Loucy (cell line): Measurements from ENCODE around the gene BPIFB3.

Experiments
- H2AFZ ChIP-seq: fragments of 200-600 bp; sonication (generic); 2 replicates; pipeline ENCODE4 v1.6.0; 2016; ENCODE audit warnings: antibody characterized with exemption, mild to moderate bottlenecking, low read length, moderate library complexity
- H3F3A ChIP-seq: fragments of 200-600 bp; 2 replicates; pipeline ENCODE4 v1.6.0; 2016; ENCODE audit warnings: antibody characterized with exemption, low read depth, mild to moderate bottlenecking
- H3K27me3 ChIP-seq: fragments of 200-600 bp; sonication (generic); 2 replicates; pipeline ENCODE4 v1.6.1; 2014; ENCODE audit warnings: low read length, mild to moderate bottlenecking; ENCODE audit not compliant: insufficient read depth, poor library complexity, severe bottlenecking
- H3K36me3 ChIP-seq: fragments of 200-600 bp; sonication (generic); 2 replicates; pipeline ENCODE4 v1.6.1; 2016; ENCODE audit warnings: low read length; ENCODE audit not compliant: insufficient read depth
- H3K4me1 ChIP-seq: fragments of 200-600 bp; sonication (generic); 2 replicates; pipeline ENCODE4 v1.5.1; 2014; ENCODE audit warnings: low read length, mild to moderate bottlenecking; ENCODE audit not compliant: insufficient read depth, poor library complexity, severe bottlenecking
- H3K4me2 ChIP-seq: fragments of 200-600 bp; sonication (generic); 2 replicates; pipeline ENCODE4 v1.6.0; 2014; ENCODE audit warnings: antibody characterized with exemption, low read length, low read depth, mild to moderate bottlenecking; ENCODE audit not compliant: poor library complexity, severe bottlenecking
- H3K4me3 ChIP-seq: fragments of 200-600 bp; sonication (generic); 2 replicates; pipeline ENCODE4 v1.5.1; 2014; ENCODE audit warnings: low read length, mild to moderate bottlenecking, mixed read lengths; ENCODE audit not compliant: poor library complexity, severe bottlenecking
- H3K79me2 ChIP-seq: fragments of 200-600 bp; sonication (generic); 2 replicates; pipeline ENCODE4 v1.6.1; 2014; ENCODE audit warnings: low read length; ENCODE audit not compliant: insufficient read depth
- H3K9ac ChIP-seq: fragments of 200-600 bp; sonication (generic); 2 replicates; pipeline ENCODE4 v1.6.0; 2014; ENCODE audit warnings: mild to moderate bottlenecking, low read depth, low read length, moderate library complexity; ENCODE audit not compliant: poor library complexity, severe bottlenecking
- H3K9me2 ChIP-seq: fragments of 200-600 bp; sonication (generic); replicated peaks from 2 replicates; pipeline ENCODE4 v1.6.1; 2016; ENCODE audit warnings: low read depth, low read length, mixed read lengths
- H3K9me3 ChIP-seq: fragments of 200-600 bp; sonication (generic); 2 replicates; pipeline ENCODE4 v1.6.1; 2014; ENCODE audit warnings: mild to moderate bottlenecking, antibody characterized with exemption, low read length, low read depth; ENCODE audit not compliant: insufficient read depth
- H4K20me1 ChIP-seq: fragments of 200-600 bp; sonication (generic); 2 replicates; pipeline ENCODE4 v1.6.0; 2014; ENCODE audit warnings: antibody characterized with exemption, low read length, mild to moderate bottlenecking; ENCODE audit not compliant: insufficient read depth, poor library complexity, severe bottlenecking
- EZH2phosphoT487 ChIP-seq: fragments of 200-600 bp; IDR thresholded peaks from 2 replicates; pipeline ENCODE4 v1.6.1; 2018; ENCODE audit warnings: antibody characterized with exemption, mild to moderate bottlenecking, moderate library complexity, borderline replicate concordance
- TF ChIP-seq, protein P1 (sequence below): fragments of 200-600 bp; sonication (generic); conservative IDR thresholded peaks from 2 replicates; pipeline ENCODE4 v1.5.1; 2014; ENCODE audit warnings: mild to moderate bottlenecking, antibody characterized with exemption, low read length

BPIFB3 gene

DNA sequence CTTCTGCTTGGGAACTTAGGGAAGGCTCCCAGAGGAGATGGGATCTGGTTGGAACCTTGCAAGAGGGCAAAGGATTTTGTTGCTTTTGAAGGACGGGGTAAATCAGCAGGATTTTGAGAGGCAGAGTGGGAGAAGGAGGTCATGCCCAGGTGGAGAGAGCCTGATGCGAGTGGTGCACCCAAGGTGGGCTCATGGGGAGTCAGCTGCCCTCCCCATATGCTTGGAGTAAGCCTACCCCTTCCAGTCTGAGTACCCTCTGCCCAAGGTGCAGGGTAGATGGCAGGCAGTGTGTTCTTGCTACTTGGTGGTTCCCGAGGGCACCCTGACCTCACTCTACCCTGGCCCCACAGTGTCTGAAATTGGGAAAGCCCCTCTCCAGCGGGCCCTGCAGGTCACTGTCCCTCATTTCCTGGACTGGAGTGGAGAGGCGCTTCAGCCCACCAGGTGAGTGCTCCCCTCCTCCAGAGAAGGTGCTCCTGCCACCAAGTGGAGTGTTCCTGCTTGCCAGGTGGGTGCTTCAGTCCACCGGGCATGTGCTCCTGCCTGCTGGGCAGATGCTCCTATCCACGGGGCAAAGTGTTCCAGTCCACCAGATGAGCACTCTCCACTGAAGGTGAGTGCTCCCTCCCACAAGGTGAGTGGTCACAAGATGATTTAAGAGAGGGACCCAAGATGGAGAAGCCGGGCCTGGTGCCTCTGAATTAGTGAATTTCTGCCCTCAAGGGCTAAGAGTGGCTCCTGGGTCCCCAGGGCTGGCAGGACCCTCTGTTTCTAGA, 42.8 kb upstream of the BPIFB3 start:
- Histone ChIP-seq H3K36me3 (no peaks in the 10 kb centered on the region), H3K9ac (no peak overlapping the region), H3F3A (no peaks in the 10 kb centered on the region), H3K9me3 (no peaks in the 10 kb centered on the region), H3K79me2 (no peaks in the 10 kb centered on the region), H3K4me2 (no peak overlapping the region), H3K4me1 (no peaks in the 10 kb centered on the region), H3K4me3 (no peak overlapping the region), H2AFZ (no peak overlapping the region), H4K20me1 (no peaks in the 10 kb centered on the region), H3K9me2 (no peaks in the 10 kb centered on the region), H3K27me3 (no peaks in the 10 kb centered on the region)
- TF ChIP-seq EZH2phosphoT487: no peak
- TF ChIP-seq, protein P1, sequence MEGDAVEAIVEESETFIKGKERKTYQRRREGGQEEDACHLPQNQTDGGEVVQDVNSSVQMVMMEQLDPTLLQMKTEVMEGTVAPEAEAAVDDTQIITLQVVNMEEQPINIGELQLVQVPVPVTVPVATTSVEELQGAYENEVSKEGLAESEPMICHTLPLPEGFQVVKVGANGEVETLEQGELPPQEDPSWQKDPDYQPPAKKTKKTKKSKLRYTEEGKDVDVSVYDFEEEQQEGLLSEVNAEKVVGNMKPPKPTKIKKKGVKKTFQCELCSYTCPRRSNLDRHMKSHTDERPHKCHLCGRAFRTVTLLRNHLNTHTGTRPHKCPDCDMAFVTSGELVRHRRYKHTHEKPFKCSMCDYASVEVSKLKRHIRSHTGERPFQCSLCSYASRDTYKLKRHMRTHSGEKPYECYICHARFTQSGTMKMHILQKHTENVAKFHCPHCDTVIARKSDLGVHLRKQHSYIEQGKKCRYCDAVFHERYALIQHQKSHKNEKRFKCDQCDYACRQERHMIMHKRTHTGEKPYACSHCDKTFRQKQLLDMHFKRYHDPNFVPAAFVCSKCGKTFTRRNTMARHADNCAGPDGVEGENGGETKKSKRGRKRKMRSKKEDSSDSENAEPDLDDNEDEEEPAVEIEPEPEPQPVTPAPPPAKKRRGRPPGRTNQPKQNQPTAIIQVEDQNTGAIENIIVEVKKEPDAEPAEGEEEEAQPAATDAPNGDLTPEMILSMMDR: no peak

DNA sequence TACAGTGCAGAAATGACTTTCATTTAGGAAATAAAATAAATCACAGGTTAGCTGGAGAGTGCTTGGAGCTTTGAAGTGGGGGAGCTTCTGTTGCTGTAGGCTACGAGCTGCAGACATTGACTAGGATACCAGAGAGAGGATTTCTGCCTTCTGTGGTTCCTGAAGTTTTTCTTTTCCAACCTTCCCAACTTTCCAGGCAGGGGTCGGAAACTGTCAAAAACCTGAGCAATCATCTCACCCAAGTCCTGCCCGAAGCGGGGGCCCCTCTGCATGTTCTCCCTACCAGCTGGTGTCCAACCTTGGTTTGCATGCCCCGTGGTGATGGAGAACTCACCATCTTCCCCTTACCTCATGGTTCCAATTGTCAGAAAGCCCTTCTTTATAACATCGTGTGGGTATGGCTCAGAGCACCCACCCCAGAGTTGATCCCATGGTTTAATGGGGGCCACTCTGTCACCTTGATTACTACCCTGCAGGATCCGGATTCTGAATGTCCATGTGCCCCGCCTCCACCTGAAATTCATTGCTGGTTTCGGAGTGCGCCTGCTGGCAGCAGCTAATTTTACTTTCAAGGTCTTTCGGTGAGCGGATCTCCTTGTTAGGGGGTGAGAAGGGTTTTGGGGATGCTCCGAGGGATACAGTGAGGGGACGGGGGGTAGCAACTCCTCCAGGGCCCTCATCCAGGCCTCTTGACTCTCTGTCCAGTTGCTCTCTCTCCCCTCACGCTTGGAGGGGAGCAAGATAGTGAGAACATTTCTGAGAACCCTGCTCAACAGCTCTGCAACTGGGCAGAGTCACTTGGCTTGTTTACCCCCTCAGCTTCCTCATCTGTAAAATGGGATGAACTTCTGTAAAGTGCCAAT, 41.1 kb upstream of the BPIFB3 start:
- H3K27me3 ChIP-seq: no peaks in the 10 kb centered on the region
- no peaks in the 10 kb centered on the region for H3F3A ChIP-seq
- H3K9me2 ChIP-seq: no peaks in the 10 kb centered on the region
- H3K9me3 ChIP-seq: no peaks in the 10 kb centered on the region
- no peak overlapping the region for H3K9ac ChIP-seq
- H3K4me1 ChIP-seq: no peaks in the 10 kb centered on the region
- H2AFZ ChIP-seq: no peak overlapping the region
- no peak overlapping the region for H3K4me3 ChIP-seq
- H3K4me2 ChIP-seq: no peak overlapping the region
- no peaks in the 10 kb centered on the region for H3K36me3 ChIP-seq
- TF ChIP-seq, protein P1: no peak
- no peak for TF ChIP-seq EZH2phosphoT487
- H3K79me2 ChIP-seq: no peaks in the 10 kb centered on the region
- H4K20me1 ChIP-seq: no peaks in the 10 kb centered on the region

DNA sequence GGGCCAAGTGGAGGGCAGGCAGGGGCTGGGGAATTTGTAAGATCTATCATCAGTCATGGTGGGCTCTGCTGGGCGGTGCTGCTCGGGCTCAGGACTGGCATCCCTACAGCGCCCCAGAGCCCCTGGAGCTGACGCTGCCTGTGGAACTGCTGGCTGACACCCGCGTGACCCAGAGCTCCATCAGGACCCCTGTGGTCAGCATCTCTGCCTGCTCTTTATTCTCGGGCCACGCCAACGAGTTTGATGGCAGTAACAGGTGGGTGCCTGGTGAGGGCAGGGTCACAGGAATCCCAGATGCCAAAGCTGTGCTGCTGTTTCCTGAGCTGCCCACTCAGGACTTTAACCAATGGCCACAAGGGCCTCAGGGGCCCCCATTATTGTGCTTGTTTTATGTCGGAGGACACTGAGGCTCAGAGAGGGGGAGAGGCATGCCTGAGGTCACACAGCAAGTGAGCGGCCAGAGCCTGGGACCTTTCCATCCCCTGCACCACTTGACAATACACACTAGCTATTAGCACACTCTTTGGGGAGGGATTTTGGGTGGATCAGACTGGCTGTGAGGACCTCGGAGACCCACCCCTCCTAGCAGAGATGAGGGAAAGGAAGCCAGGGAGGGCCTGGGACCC, 39.9 kb upstream of the BPIFB3 start:
- Histone ChIP-seq H2AFZ (no peak overlapping the region), H3K27me3 (no peaks in the 10 kb centered on the region), H3K4me3 (no peak overlapping the region), H3K4me2 (no peak overlapping the region), H3K79me2 (no peaks in the 10 kb centered on the region), H4K20me1 (no peaks in the 10 kb centered on the region), H3K9me2 (no peaks in the 10 kb centered on the region), H3K9ac (no peak overlapping the region), H3K4me1 (no peaks in the 10 kb centered on the region), H3F3A (no peaks in the 10 kb centered on the region), H3K9me3 (no peaks in the 10 kb centered on the region), H3K36me3 (no peaks in the 10 kb centered on the region)
- TF ChIP-seq, protein P1: no peak
- no peak for TF ChIP-seq EZH2phosphoT487
